HEK293 (cell line): ENCODE results near the gene DMWD.

ENCODE experiments used
- CTCF ChIP-seq: fragments of 450-650 bp; formaldehyde crosslinking; IDR thresholded peaks from 2 replicates; pipeline ENCODE4 v1.5.1; 2016; ENCODE audit warnings: missing biosample characterization, missing genetic modification characterization
- YY1 ChIP-seq: fragments of 450-650 bp; formaldehyde crosslinking; IDR thresholded peaks from 2 replicates; pipeline ENCODE4 v1.5.1; 2018; ENCODE audit warnings: missing biosample characterization, missing genetic modification characterization
- ZBTB10 ChIP-seq: fragments of 450-650 bp; formaldehyde crosslinking; IDR thresholded peaks from 2 replicates; pipeline ENCODE4 v1.5.1; 2016; ENCODE audit warnings: missing biosample characterization, missing genetic modification characterization
- ZBTB7A ChIP-seq: fragments of 450-650 bp; formaldehyde crosslinking; IDR thresholded peaks from 2 replicates; pipeline ENCODE4 v1.5.1; 2016; ENCODE audit warnings: low read depth, missing biosample characterization, missing genetic modification characterization
- ZFHX2 ChIP-seq: fragments of 450-650 bp; formaldehyde crosslinking; conservative IDR thresholded peaks from 2 replicates; pipeline ENCODE4 v1.5.1; 2016; ENCODE audit warnings: missing biosample characterization, missing genetic modification characterization
- ZNF16 ChIP-seq: fragments of 450-650 bp; formaldehyde crosslinking; IDR thresholded peaks from 2 replicates; pipeline ENCODE4 v1.5.1; 2016; ENCODE audit warnings: low read depth, missing biosample characterization, missing genetic modification characterization
- ZNF280D ChIP-seq: fragments of 450-650 bp; formaldehyde crosslinking; IDR thresholded peaks from 2 replicates; pipeline ENCODE4 v1.5.1; 2016; ENCODE audit warnings: missing biosample characterization, missing genetic modification characterization
- ZNF76 ChIP-seq: fragments of 450-650 bp; formaldehyde crosslinking; IDR thresholded peaks from 2 replicates; pipeline ENCODE4; 2016; ENCODE audit warnings: low read depth, missing biosample characterization, missing genetic modification characterization, borderline replicate concordance

DNA sequence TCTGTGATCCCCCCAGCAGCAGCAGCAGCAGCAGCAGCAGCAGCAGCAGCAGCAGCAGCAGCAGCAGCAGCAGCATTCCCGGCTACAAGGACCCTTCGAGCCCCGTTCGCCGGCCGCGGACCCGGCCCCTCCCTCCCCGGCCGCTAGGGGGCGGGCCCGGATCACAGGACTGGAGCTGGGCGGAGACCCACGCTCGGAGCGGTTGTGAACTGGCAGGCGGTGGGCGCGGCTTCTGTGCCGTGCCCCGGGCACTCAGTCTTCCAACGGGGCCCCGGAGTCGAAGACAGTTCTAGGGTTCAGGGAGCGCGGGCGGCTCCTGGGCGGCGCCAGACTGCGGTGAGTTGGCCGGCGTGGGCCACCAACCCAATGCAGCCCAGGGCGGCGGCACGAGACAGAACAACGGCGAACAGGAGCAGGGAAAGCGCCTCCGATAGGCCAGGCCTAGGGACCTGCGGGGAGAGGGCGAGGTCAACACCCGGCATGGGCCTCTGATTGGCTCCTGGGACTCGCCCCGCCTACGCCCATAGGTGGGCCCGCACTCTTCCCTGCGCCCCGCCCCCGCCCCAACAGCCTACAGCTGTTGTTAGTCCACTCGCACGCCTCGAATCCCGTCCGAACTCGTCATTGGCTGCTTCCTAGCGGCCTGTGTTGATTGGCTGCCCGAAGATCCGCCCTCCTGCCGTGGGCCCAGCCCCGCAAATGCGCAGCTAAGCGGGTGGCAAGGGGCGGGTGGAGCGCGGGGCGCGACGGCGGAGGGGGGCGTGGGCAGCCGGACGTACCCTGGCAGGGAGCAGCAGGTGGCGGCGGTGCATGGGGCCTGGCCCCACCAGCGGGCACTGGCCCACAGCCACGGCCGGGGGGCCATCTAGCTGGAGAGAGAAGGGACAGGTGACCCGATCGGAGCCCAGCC is 22.2 kb downstream of the DMWD start:
- TF ChIP-seq ZBTB10 (tag by site-specific recombination) (no peak), ZNF16 (tag by site-specific recombination) (no peak), ZFHX2 (tag by site-specific recombination) (peak; percentile 99), ZNF280D (no peak), YY1 (tag by site-specific recombination) (no peak), ZNF76 (tag by site-specific recombination) (no peak), ZBTB7A (tag by site-specific recombination) (no peak), CTCF (peak; percentile 97)
